Prostate gland (tissue), 2 donors: ENCODE results near the gene NANOG. TPM values are rescaled to one million over a fixed set of nuclear protein-coding genes. Genes with fewer than 3 reads are reported as not detected.
"Not testable (repeated sequence)": the region's sequence is repeated elsewhere in the genome, so short reads cannot be mapped to it uniquely, and the experiment has no call there.

Experiments used
- DNase-seq: peaks from one replicate; pipeline ENCODE4 v3.0.0-alpha.2; 2019; ENCODE audit warnings: low spot score
- H3K27ac ChIP-seq, 2 donors: fragments of 200-600 bp; sonication (generic); 2 replicates each; pipeline ENCODE4 v1.5.1; 2017 to 2019
- H3K27me3 ChIP-seq: fragments of 200-600 bp; sonication (generic); replicated peaks from 2 replicates; pipeline ENCODE4 v1.5.1; 2019; ENCODE audit not compliant: insufficient read depth
- H3K36me3 ChIP-seq, 2 donors: fragments of 200-600 bp; sonication (generic); 1 replicate in 1 of 2; 2 replicates in 1 of 2; pipeline versions ENCODE4 v1.5.1 to v1.8.1; 2017 to 2019
- H3K4me1 ChIP-seq: fragments of 200-600 bp; sonication (generic); replicated peaks from 2 replicates; pipeline ENCODE4 v1.5.1; 2019
- H3K4me3 ChIP-seq, 2 donors: fragments of 200-600 bp; sonication (generic); 2 replicates each; pipeline ENCODE4 v1.5.1; 2017 to 2019
- H3K9me3 ChIP-seq: fragments of 200-600 bp; sonication (generic); 2 replicates; pipeline ENCODE4 v1.5.1; 2017
- CTCF ChIP-seq, 4 experiments: fragments of 200-600 bp in 2 of 4; fragments of 450-650 bp in 2 of 4; sonication (generic) in 2 of 4; IDR thresholded peaks; 1 replicate in 3 of 4; 2 replicates in 1 of 4; pipeline ENCODE4 v1.5.1; 2016 to 2019; ENCODE audit warnings: antibody characterized with exemption in 4 of 4, mild to moderate bottlenecking in 2 of 4, moderate library complexity in 2 of 4
- POLR2A ChIP-seq: fragments of 450-650 bp; IDR thresholded peaks from one replicate; pipeline ENCODE4 v1.6.1; 2016; ENCODE audit warnings: antibody characterized with exemption, mild to moderate bottlenecking
- POLR2AphosphoS5 ChIP-seq: sonication (generic); formaldehyde crosslinking; IDR thresholded peaks from one replicate; pipeline ENCODE4 v1.6.1; 2017; ENCODE audit warnings: antibody characterized with exemption
- WGBS: methylation state at CpG from one replicate; pipeline ENCODE4 v1.1.5; 2018; 5-methylcytosine and 5-hydroxymethylcytosine counted together
- intact Hi-C: fragments of 100-400 bp; cut with DNase I; formaldehyde crosslinking; loops from one replicate; pipeline ENCODE4 v1.14.2; 2022
- total RNA-seq, 2 donors: library from RNA; depleted of rRNA; stranded (reverse); fragments of >200 nt; gene quantifications; one replicate each; pipeline ENCODE4 v1.1.0, GENCODE V29; 2016

Gene NANOG
- total RNA-seq: under 1 TPM; 0.05 to 0.23 TPM

GRCh38 chr12:7788884-7789528 is at the start of gene NANOG:
NANOG (plus strand) TSS chr12:7789402; CDS start chr12:7789615, 213 bp downstream.
- H3K9me3 ChIP-seq, DNase-seq, H3K4me1 ChIP-seq, H3K36me3 ChIP-seq, H3K27ac ChIP-seq, H3K4me3 ChIP-seq, intact Hi-C loops, H3K27me3 ChIP-seq: not testable (repeated sequence)
- 68% methylated on average over 13 of the region's 13 CpGs for WGBS

DNA sequence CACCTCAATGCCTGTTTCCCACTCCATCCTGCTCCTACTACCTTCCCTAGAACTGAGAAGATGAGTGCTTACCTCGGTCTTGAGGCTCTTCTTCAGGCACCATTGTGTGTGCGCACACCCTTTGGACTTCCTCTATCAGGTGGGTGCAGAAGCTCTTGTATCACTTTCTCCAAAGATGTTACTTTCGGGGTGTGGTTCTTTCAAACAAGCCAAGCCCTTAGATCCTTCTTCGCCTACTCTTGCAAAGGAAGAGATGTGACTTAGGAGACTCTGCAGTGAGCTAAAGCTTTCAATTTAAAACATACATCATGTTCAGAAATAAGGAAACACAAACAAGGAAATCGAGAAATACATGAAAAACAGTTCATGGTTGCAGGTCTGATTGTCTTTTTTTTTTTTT is 42.0 kb upstream of the NANOG start, which contains the start of gene CLEC4C:
CLEC4C (minus strand) TSS at position 130 of the 400 bp plus-strand sequence; CDS start at position 103, 27 bp downstream.
- no peak within 1 kb of the TSS for H3K4me3 ChIP-seq
- DNase-seq: no peak
- intact Hi-C loops: no loop called here
- no peaks in the 10 kb centered on the region for H3K9me3 ChIP-seq
- no peak within 1 kb of the TSS for H3K27ac ChIP-seq
- TF ChIP-seq POLR2A: no peak
- no peak for TF ChIP-seq POLR2AphosphoS5
- TF ChIP-seq CTCF (IDR thresholded peaks at IDR 0.05): no peak
- H3K27me3 ChIP-seq: no peaks in the 10 kb centered on the region
- 76% methylated on average over 5 of the region's 5 CpGs for WGBS
- H3K4me1 ChIP-seq: no peaks in the 10 kb centered on the region
- no peaks in the 10 kb centered on the region for H3K36me3 ChIP-seq

- Histone ChIP-seq H3K4me3 (no peak overlapping the region), H3K27me3 (no peaks in the 10 kb centered on the region), H3K36me3 (no peaks in the 10 kb centered on the region), H3K9me3 (no peaks in the 10 kb centered on the region), H3K4me1 (no peaks in the 10 kb centered on the region), H3K27ac (no peak overlapping the region)
- 44% methylated on average over 4 of the region's 4 CpGs for WGBS
- TF ChIP-seq POLR2A (no peak), CTCF (IDR thresholded peaks at IDR 0.05) (no peak), POLR2AphosphoS5 (no peak)
- DNase-seq: no peak
- intact Hi-C loops: no loop called here
Measured at GRCh38 chr12:7748852-7749251, 40.4 kb upstream of the NANOG start.

GRCh38 chr12:7749442-7749841 is 39.8 kb upstream of the NANOG start:
- no peak for DNase-seq
- intact Hi-C loops: no loop called here
- Histone ChIP-seq H3K4me1 (no peaks in the 10 kb centered on the region), H3K4me3 (no peak overlapping the region), H3K27me3 (no peaks in the 10 kb centered on the region), H3K36me3 (no peaks in the 10 kb centered on the region), H3K9me3 (no peaks in the 10 kb centered on the region), H3K27ac (no peak overlapping the region)
- no peak for TF ChIP-seq POLR2AphosphoS5
- TF ChIP-seq CTCF (IDR thresholded peaks at IDR 0.05): no peak
- TF ChIP-seq POLR2A: no peak
- WGBS: 81% methylated on average over 8 of the region's 8 CpGs

- H3K4me3 ChIP-seq: no peak overlapping the region
- no peak for DNase-seq
- intact Hi-C loops: no loop called here
- TF ChIP-seq POLR2A: no peak
- TF ChIP-seq CTCF (IDR thresholded peaks at IDR 0.05): no peak
- no peak for TF ChIP-seq POLR2AphosphoS5
- no peak overlapping the region for H3K27ac ChIP-seq
- 74% methylated on average over 6 of the region's 6 CpGs for WGBS
- no peaks in the 10 kb centered on the region for H3K27me3 ChIP-seq
- no peaks in the 10 kb centered on the region for H3K36me3 ChIP-seq
- no peaks in the 10 kb centered on the region for H3K9me3 ChIP-seq
- no peaks in the 10 kb centered on the region for H3K4me1 ChIP-seq
Measured at GRCh38 chr12:7750350-7750749, 38.9 kb upstream of the NANOG start.
